ENCODE results near the gene FBXL13. TPM values are rescaled to one million over a fixed set of nuclear protein-coding genes. Genes with fewer than 3 reads are reported as not detected.
"Not testable (repeated sequence)": the region's sequence is repeated elsewhere in the genome, so short reads cannot be mapped to it uniquely, and the experiment has no call there.

Gene FBXL13
- polyA plus RNA-seq, 1 experiment = 0.20 TPM

DNA sequence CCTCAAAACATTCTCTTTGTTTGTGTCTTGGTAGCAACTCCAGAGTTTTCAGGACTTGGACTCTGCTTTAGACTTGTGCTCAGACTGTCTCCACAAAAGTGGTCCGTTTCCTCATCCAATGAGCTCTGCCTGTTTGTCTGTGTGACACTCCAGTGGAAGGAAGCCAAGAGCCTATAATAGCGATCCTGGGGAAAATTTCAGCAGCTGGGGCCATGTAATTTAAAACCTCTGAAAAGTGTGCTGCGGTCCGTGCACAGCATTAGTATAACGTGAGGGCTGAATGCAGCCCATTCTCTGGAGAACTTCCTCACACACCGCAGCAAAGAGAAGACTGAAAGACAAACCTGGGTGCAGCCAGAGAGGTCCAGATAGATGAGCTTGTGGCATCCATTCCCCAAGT is 161.9 kb downstream of the FBXL13 start, which contains the start of gene LRRC17:
Gene LRRC17, plus strand, starts transcription at position 259 of the 400 bp plus-strand sequence. CDS start 20,914 bp downstream, outside the sequence.
- no peaks in the 10 kb centered on the region for H3K36me3 ChIP-seq (ENCODE audit: control insufficient read depth, insufficient read depth, low read length)
- DNase-seq (ENCODE audit: low read depth) = no peak
- POLR2A ChIA-PET = no interaction called here
- CTCF ChIA-PET = interaction anchor here (1.0 kb wide), 2 partner anchors 21 to 24 kb away, joined by 3 read pairs; no protein-coding TSS in a partner anchor
- TF ChIP-seq, protein P1, sequence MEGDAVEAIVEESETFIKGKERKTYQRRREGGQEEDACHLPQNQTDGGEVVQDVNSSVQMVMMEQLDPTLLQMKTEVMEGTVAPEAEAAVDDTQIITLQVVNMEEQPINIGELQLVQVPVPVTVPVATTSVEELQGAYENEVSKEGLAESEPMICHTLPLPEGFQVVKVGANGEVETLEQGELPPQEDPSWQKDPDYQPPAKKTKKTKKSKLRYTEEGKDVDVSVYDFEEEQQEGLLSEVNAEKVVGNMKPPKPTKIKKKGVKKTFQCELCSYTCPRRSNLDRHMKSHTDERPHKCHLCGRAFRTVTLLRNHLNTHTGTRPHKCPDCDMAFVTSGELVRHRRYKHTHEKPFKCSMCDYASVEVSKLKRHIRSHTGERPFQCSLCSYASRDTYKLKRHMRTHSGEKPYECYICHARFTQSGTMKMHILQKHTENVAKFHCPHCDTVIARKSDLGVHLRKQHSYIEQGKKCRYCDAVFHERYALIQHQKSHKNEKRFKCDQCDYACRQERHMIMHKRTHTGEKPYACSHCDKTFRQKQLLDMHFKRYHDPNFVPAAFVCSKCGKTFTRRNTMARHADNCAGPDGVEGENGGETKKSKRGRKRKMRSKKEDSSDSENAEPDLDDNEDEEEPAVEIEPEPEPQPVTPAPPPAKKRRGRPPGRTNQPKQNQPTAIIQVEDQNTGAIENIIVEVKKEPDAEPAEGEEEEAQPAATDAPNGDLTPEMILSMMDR (IDR thresholded peaks at IDR 0.05; ENCODE audit: insufficient read depth, low read depth, low read length) = no peak
- no peaks in the 10 kb centered on the region for H3K27me3 ChIP-seq (ENCODE audit: control insufficient read depth, insufficient read depth, low read length)
- H3K4me3 ChIP-seq (ENCODE audit: low read depth, low read length) = peak within 1 kb of the TSS; percentile 27

DNA sequence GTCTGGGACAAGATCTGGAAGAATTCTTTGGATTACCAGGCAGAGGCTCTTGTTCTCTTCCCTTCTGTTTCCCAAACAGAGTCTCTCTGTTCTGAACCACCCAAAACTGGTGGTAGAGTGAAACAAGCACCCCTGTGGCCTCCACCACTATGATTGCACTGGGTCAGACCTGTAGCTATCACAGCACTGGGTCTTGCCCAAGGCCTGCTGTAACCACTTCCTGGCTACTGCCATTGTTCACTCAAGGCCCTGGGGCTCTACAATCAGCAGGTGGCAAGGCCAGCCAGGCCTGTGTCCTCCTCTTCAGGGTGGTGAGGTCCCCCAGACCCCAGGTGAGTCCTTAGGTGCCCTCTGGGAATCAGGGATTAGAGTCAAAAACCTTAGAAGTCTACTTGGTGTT is 165.9 kb downstream of the FBXL13 start:
- DNase-seq (ENCODE audit: low read depth) = no peak
- ChIA-PET POLR2A (no interaction called here), CTCF (interaction anchor here (0.6 to 2.0 kb wide), 3 partner anchors 8 to 18 kb away, joined by 3 to 5 read pairs (median 3); no protein-coding TSS in a partner anchor)

DNA sequence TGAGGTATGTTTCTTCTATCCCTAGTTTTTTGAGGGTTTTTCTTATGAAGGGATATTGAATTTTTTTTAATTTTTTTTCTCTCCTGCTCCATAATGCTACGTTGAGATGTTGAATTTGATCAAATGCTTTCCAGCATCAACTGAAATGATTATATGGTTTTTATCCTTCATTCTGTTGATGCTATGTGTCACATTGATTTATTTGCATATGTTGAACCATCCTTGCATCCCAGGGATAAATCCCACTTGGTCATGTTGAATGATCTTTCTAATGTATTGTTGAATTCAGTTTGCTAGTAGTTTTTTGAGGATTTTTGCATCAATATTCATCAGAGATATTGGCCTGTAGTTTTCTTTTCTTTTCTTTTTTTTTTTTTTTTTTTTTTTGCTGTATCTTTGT is 171.0 kb downstream of the FBXL13 start:
- H3K36me3 ChIP-seq (ENCODE audit: control insufficient read depth, insufficient read depth, low read length); DNase-seq (ENCODE audit: low read depth); H3K27me3 ChIP-seq (ENCODE audit: control insufficient read depth, insufficient read depth, low read length); CTCF ChIA-PET; H3K4me3 ChIP-seq (ENCODE audit: low read depth, low read length); POLR2A ChIA-PET: not testable (repeated sequence)

More for the DNA sequence above, 165.9 kb downstream of the FBXL13 start:
- no peak overlapping the region for H3K4me3 ChIP-seq (ENCODE audit: low read depth, low read length)
- H3K36me3 ChIP-seq (ENCODE audit: control insufficient read depth, insufficient read depth, low read length) = no peaks in the 10 kb centered on the region
- TF ChIP-seq, protein P1 (IDR thresholded peaks at IDR 0.05; ENCODE audit: insufficient read depth, low read depth, low read length) = no peak
- H3K27me3 ChIP-seq (ENCODE audit: control insufficient read depth, insufficient read depth, low read length) = no peaks in the 10 kb centered on the region

DNA sequence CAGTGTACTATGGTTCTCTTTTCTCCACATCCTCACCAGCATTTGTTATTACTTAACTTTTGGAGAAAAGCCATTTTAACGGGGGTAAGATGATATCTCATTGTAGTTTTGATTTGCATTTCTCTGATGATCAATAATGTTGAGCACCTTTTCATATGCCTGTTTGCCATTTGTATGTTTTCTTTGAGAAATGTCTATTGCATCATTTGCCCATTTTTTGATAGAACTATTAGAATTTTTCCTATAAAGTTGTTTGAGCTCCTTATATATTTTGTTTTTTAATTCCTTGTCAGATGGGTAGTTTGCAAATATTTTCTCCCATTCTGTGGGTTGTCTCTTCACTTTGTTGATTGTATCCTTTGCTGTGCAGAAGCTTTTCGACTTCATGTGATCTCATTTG is 172.5 kb downstream of the FBXL13 start:
- CTCF ChIA-PET; POLR2A ChIA-PET; H3K36me3 ChIP-seq (ENCODE audit: control insufficient read depth, insufficient read depth, low read length); DNase-seq (ENCODE audit: low read depth); H3K4me3 ChIP-seq (ENCODE audit: low read depth, low read length); H3K27me3 ChIP-seq (ENCODE audit: control insufficient read depth, insufficient read depth, low read length): not testable (repeated sequence)

DNA sequence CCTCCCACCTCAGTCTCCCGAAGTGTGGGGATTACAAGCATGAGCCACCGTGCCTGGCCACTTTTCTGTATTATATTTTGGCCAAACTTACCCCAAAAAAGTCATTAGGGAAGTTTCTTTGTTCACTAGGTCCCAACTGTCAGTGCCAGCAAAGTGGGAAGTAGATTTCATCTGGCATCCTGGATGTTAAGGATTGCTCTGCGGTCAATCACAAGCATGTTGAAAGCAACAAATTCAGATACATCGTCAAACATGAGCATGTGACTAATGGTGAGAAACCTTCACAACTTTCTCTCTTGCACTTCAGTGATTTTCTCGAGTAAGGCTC is 176.1 kb downstream of the FBXL13 start:
- TF ChIP-seq, protein P1 (IDR thresholded peaks at IDR 0.05; ENCODE audit: insufficient read depth, low read depth, low read length) = no peak
- CTCF ChIA-PET = no interaction called here
- POLR2A ChIA-PET = no interaction called here
- DNase-seq (ENCODE audit: low read depth) = no peak
- no peaks in the 10 kb centered on the region for H3K27me3 ChIP-seq (ENCODE audit: control insufficient read depth, insufficient read depth, low read length)
- H3K36me3 ChIP-seq (ENCODE audit: control insufficient read depth, insufficient read depth, low read length) = no peaks in the 10 kb centered on the region
- H3K4me3 ChIP-seq (ENCODE audit: low read depth, low read length) = no peak overlapping the region

DNA sequence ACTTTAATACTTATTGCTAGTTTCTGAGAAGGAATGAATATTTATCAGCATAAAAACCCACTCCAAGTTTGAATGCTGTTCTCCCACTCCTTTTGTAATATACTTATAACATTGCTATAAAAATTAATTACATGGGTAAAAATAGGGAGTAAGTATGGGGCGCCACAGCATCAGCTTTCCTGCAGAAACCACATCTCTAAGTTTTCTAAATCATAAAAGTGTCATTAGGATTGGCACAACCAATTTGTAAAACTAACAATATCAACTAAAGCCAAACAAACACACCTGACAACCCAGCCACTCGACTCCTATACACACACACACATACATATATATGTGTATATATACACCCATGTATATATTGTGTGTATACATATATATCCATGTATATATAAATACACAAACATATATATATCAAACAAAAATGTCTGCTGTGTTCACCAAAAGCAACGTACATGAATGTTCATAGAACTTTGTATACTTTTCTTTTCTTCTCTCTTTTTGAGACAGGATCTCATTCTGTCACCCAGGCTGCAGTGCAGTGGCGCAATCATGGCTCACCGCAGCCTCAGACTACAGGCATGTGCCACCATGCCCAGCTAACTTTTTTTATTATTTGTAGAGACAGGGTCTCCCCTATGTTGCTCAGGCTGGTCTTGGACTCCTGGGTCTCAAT is 176.6 kb downstream of the FBXL13 start:
- no peaks in the 10 kb centered on the region for H3K36me3 ChIP-seq (ENCODE audit: control insufficient read depth, insufficient read depth, low read length)
- TF ChIP-seq, protein P1 (IDR thresholded peaks at IDR 0.05; ENCODE audit: insufficient read depth, low read depth, low read length) = no peak
- DNase-seq (ENCODE audit: low read depth) = no peak
- ChIA-PET POLR2A (no interaction called here), CTCF (no interaction called here)
- no peak overlapping the region for H3K4me3 ChIP-seq (ENCODE audit: low read depth, low read length)
- no peaks in the 10 kb centered on the region for H3K27me3 ChIP-seq (ENCODE audit: control insufficient read depth, insufficient read depth, low read length)
